OCI-LY7 (cell line): ENCODE results near the gene HPN. TPM values are rescaled to one million over a fixed set of nuclear protein-coding genes. Genes with fewer than 3 reads are reported as not detected.

Source experiments
- BruUV-seq: library from RNA; stranded (reverse); fragments of 400-500 nt; replicated peaks from 2 replicates; lab custom pipeline; 2021; lab: Mats Ljungman, UMichigan
- CTCF ChIA-PET: fragments of 300-600 bp; sonication (Branson Sonifier 250); formaldehyde crosslinking; loops from one replicate; lab custom pipeline; 2022; ENCODE audit warnings: antibody characterized with exemption; ENCODE audit not compliant: unreplicated experiment; lab: Charles Lee
- POLR2A ChIA-PET: fragments of 300-600 bp; sonication (Branson Sonifier 250); formaldehyde crosslinking; loops from one replicate; lab custom pipeline; 2022; ENCODE audit warnings: antibody characterized with exemption; lab: Charles Lee
- DNase-seq: peaks from one replicate; pipeline ENCODE4 v3.0.0-alpha.2; 2015; ENCODE audit warnings: low spot score
- H2AFZ ChIP-seq: fragments of 200-600 bp; sonication (generic), shearing (Covaris generic); 2 replicates; pipeline ENCODE4 v1.6.1; 2014; ENCODE audit warnings: mild to moderate bottlenecking, antibody characterized with exemption, low read length, moderate library complexity
- H3K27ac ChIP-seq: fragments of 200-600 bp; sonication (generic); 2 replicates; pipeline ENCODE4 v1.5.1; 2014; ENCODE audit warnings: mixed run types, low read depth, mild to moderate bottlenecking, moderate library complexity, low read length, inconsistent platforms; ENCODE audit not compliant: poor library complexity, severe bottlenecking
- H3K36me3 ChIP-seq: fragments of 200-600 bp; sonication (generic); 2 replicates; pipeline ENCODE4 v1.6.1; 2014; ENCODE audit warnings: mild to moderate bottlenecking, antibody characterized with exemption, low read length, moderate library complexity, mixed read lengths; ENCODE audit not compliant: insufficient read depth
- H3K4me1 ChIP-seq: fragments of 200-600 bp; sonication (generic); 2 replicates; pipeline ENCODE4 v1.5.1; 2014; ENCODE audit warnings: mild to moderate bottlenecking, low read length; ENCODE audit not compliant: insufficient read depth, poor library complexity, severe bottlenecking
- H3K4me2 ChIP-seq: fragments of 200-600 bp; sonication (generic); 2 replicates; pipeline ENCODE4 v1.6.1; 2014; ENCODE audit warnings: mild to moderate bottlenecking, low read length
- H3K4me3 ChIP-seq: fragments of 200-600 bp; sonication (generic); 2 replicates; pipeline ENCODE4 v1.5.1; 2014; ENCODE audit warnings: mild to moderate bottlenecking, low read depth, low read length; ENCODE audit not compliant: poor library complexity, severe bottlenecking
- H3K79me2 ChIP-seq: fragments of 200-600 bp; sonication (generic); 2 replicates; pipeline ENCODE4 v1.6.1; 2016; ENCODE audit warnings: low read depth, mild to moderate bottlenecking, low read length, moderate library complexity, mixed read lengths; ENCODE audit not compliant: insufficient read depth
- H3K9me2 ChIP-seq: fragments of 200-600 bp; sonication (generic); 2 replicates; pipeline ENCODE4 v1.6.1; 2016; ENCODE audit warnings: mild to moderate bottlenecking, low read length, mixed read lengths; ENCODE audit not compliant: insufficient read depth
- H3K9me3 ChIP-seq: fragments of 200-600 bp; sonication (generic); 2 replicates; pipeline ENCODE4 v1.6.1; 2014; ENCODE audit warnings: mild to moderate bottlenecking, mixed run types, low read length, mixed read lengths
- H4K20me1 ChIP-seq: fragments of 200-600 bp; sonication (generic); 2 replicates; pipeline ENCODE4 v1.6.1; 2014; ENCODE audit warnings: mild to moderate bottlenecking, antibody characterized with exemption, low read length, moderate library complexity, mixed read lengths; ENCODE audit not compliant: insufficient read depth
- CTCF ChIP-seq: fragments of 200-600 bp; sonication (generic); conservative IDR thresholded peaks from 2 replicates; pipeline ENCODE4 v1.5.1; 2014; ENCODE audit warnings: mild to moderate bottlenecking, antibody characterized with exemption, low read length, moderate library complexity, mixed read lengths
- EZH2phosphoT487 ChIP-seq: fragments of 200-600 bp; sonication (generic); IDR thresholded peaks from 2 replicates; pipeline ENCODE4 v1.6.1; 2018; ENCODE audit warnings: low read depth, borderline replicate concordance, mild to moderate bottlenecking, mixed run types, antibody characterized with exemption, low read length, moderate library complexity, mixed read lengths
- intact Hi-C: fragments of 100-400 bp; cut with micrococcal nuclease; formaldehyde crosslinking; loops from one replicate; pipeline ENCODE4 v1.10.0; 2022; ENCODE audit not compliant: unreplicated experiment
- total RNA-seq, 2 experiments: library from RNA; depleted of rRNA in 1 of 2; stranded (reverse); fragments of >200 nt in 1 of 2; shearing (Covaris generic) in 1 of 2; gene quantifications; 2 replicates each; pipeline ENCODE4 v1.2.3, GENCODE V29; 2014 to 2022

HPN gene
- total RNA-seq, 2 experiments from 2014 or later = 0.17 to 0.19 TPM

- POLR2A ChIA-PET = interaction anchor here (0.6 to 1.6 kb wide), 4 partner anchors 9 to 241 kb away, joined by 3 to 13 read pairs (median 5); no protein-coding TSS in a partner anchor
- BruUV-seq = no TSS peak
- H3K27ac ChIP-seq = peak overlapping the region; percentile 99
These were observed 48.6 kb downstream of the HPN start for GRCh38 chr19:35090160-35090505.

DNA sequence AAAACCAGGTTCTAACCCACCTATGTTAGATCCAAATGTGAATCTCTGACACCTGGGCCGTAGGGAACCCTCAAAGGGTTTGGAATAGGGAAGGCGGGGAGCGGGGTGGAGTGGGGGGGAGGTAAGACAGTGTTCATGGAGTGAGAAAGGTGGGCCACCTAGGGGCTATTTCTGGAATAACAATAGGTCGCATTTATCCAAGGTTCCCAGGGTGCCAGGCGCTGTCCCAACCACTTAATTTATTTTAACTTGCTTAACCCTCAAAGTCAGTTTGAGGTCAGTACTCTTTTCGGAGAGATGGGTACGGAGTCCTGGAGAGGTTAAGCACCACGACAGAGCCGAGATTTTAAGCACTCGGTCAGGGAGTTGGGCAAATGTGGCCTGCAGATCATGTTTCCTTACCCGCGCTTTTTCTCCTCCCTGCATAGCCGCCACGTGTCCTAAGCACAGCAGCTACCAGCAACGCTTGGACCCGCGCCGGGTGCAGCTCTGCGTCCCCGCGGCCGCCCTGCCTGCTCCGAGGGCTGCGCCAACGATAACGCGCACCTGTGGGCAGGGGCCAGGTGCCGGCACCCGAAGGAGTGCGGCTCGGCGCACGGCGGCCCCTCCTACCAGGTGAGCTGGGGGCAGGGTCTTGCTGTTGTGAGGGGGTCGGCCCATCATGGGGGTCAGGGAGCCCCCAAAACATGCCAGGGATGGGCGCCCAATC lies 49.1 kb downstream of the HPN start:
- Histone ChIP-seq H3K27ac (peak overlapping the region; percentile 99), H2AFZ (peak overlapping the region; percentile 89), H3K9me3 (no peaks in the 10 kb centered on the region), H3K79me2 (no peaks in the 10 kb centered on the region), H3K4me2 (peak overlapping the region; percentile 66), H3K4me3 (peak overlapping the region; percentile 42), H3K9me2 (no peaks in the 10 kb centered on the region), H3K4me1 (peaks cover 56% of the 10 kb centered on the region), H3K36me3 (no peaks in the 10 kb centered on the region), H4K20me1 (no peaks in the 10 kb centered on the region)
- POLR2A ChIA-PET = interaction anchor here (0.6 to 1.9 kb wide), 4 partner anchors 8 to 24 kb away, joined by 3 to 13 read pairs (median 7); no protein-coding TSS in a partner anchor
- TF ChIP-seq EZH2phosphoT487 (no peak), CTCF (peak; percentile 85)
- no TSS peak for BruUV-seq
- DNase-seq = peak; percentile 84
- CTCF ChIA-PET = interaction anchor here (0.7 to 2.7 kb wide), 2 partner anchors 24 to 35 kb away, joined by 12 to 19 read pairs; no protein-coding TSS in a partner anchor
- intact Hi-C loops = loop anchor here (1.0 to 2.0 kb wide), 4 partner anchors 23 to 46 kb away; partner anchors contain the start of gene LGI4

More at GRCh38 chr19:35090160-35090505, 48.6 kb downstream of the HPN start:
- H3K4me3 ChIP-seq = peak overlapping the region; percentile 42
- no peaks in the 10 kb centered on the region for H3K9me2 ChIP-seq
- H3K4me1 ChIP-seq = peaks cover 61% of the 10 kb centered on the region
- no peaks in the 10 kb centered on the region for H3K36me3 ChIP-seq
- CTCF ChIA-PET = interaction anchor here (0.6 to 2.7 kb wide), 4 partner anchors 20 to 35 kb away, joined by 3 to 19 read pairs (median 8); no protein-coding TSS in a partner anchor
- intact Hi-C loops = loop anchor here (1.0 to 2.0 kb wide), 4 partner anchors 23 to 46 kb away; partner anchors contain the start of gene LGI4
- H2AFZ ChIP-seq = peak overlapping the region; percentile 89
- no peaks in the 10 kb centered on the region for H3K79me2 ChIP-seq
- H3K9me3 ChIP-seq = no peaks in the 10 kb centered on the region
- no peak for DNase-seq
- TF ChIP-seq CTCF (no peak), EZH2phosphoT487 (no peak)
- H3K4me2 ChIP-seq = peak overlapping the region; percentile 66
- H4K20me1 ChIP-seq = no peaks in the 10 kb centered on the region

GRCh38 chr19:35093430-35093829 lies 51.9 kb downstream of the HPN start:
- Histone ChIP-seq H3K27ac (no peak overlapping the region), H3K4me1 (peaks cover 29% of the 10 kb centered on the region), H3K79me2 (no peaks in the 10 kb centered on the region), H2AFZ (no peak overlapping the region), H3K4me2 (no peak overlapping the region), H3K36me3 (no peaks in the 10 kb centered on the region), H3K9me3 (no peaks in the 10 kb centered on the region), H3K4me3 (no peak overlapping the region), H4K20me1 (no peaks in the 10 kb centered on the region), H3K9me2 (no peaks in the 10 kb centered on the region)
- ChIA-PET POLR2A (no interaction called here), CTCF (interaction anchor here (1.4 kb wide), 1 partner anchor 27 kb away, joined by 4 read pairs; no protein-coding TSS in a partner anchor)
- intact Hi-C loops = no loop called here
- TF ChIP-seq CTCF (no peak), EZH2phosphoT487 (no peak)
- no TSS peak for BruUV-seq
- DNase-seq = no peak
